ENCODE measurements around the gene SMPDL3B.

DNA sequence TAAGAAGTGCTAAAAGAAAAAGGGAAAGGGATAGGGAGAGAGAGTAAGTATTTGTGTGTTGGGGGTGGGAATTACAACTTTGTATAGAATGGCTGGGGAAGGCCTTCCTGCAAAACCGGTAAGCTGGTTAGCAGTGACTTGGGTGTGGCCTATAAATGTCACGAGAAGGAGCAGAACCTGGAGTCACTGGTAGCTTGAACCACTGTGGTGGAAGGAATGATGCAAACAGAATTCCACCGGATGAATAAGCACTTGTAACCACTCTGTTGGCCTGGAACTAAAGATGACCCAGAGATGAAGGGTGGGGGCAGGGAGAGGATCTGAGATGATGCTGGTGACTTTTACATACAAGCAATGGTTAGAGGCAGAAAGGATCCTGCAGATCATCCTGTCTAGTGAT, 33.9 kb downstream of the SMPDL3B start:
- no peak for TF ChIP-seq POLR2A (IDR thresholded peaks at IDR 0.05)
- TF ChIP-seq, protein P1, sequence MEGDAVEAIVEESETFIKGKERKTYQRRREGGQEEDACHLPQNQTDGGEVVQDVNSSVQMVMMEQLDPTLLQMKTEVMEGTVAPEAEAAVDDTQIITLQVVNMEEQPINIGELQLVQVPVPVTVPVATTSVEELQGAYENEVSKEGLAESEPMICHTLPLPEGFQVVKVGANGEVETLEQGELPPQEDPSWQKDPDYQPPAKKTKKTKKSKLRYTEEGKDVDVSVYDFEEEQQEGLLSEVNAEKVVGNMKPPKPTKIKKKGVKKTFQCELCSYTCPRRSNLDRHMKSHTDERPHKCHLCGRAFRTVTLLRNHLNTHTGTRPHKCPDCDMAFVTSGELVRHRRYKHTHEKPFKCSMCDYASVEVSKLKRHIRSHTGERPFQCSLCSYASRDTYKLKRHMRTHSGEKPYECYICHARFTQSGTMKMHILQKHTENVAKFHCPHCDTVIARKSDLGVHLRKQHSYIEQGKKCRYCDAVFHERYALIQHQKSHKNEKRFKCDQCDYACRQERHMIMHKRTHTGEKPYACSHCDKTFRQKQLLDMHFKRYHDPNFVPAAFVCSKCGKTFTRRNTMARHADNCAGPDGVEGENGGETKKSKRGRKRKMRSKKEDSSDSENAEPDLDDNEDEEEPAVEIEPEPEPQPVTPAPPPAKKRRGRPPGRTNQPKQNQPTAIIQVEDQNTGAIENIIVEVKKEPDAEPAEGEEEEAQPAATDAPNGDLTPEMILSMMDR (IDR thresholded peaks at IDR 0.05): no peak
